ENCODE measurements around the gene BZW2. TPM values are rescaled to one million over a fixed set of nuclear protein-coding genes. Genes with fewer than 3 reads are reported as not detected.
"Not testable (repeated sequence)": the region's sequence is repeated elsewhere in the genome, so short reads cannot be mapped to it uniquely, and the experiment has no call there.

The BZW2 gene
- total RNA-seq, 1 donor = 21.3 TPM

DNA sequence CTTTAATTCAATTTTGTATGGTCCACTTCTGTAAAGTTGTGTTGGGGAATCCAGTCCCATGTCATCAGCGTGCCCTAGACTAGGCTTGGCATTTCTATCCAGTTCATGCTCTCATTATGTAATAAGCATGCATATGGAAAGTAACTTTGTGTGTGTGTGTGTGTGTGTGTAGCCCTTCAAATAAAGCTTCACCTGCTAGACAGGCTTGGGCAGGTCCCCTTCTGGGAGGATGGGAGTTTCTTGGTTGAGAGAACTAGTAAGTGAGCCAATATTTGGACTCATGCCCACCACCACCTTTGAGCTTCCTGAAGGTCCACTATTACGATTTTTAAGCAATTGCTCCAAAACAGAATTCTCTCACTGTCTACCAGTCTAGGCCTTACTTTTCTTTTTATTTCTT, 6.9 kb downstream of the BZW2 start:
- no peaks in the 10 kb centered on the region for H3K9me3 ChIP-seq (ENCODE audit: low read depth, low read length)
- no peaks in the 10 kb centered on the region for H3K27me3 ChIP-seq (ENCODE audit: insufficient read depth, low read length)
- H3K4me1 ChIP-seq (ENCODE audit: insufficient read depth, low read length) = peaks cover 23% of the 10 kb centered on the region
- no peak overlapping the region for H3K4me3 ChIP-seq (ENCODE audit: low read length)

DNA sequence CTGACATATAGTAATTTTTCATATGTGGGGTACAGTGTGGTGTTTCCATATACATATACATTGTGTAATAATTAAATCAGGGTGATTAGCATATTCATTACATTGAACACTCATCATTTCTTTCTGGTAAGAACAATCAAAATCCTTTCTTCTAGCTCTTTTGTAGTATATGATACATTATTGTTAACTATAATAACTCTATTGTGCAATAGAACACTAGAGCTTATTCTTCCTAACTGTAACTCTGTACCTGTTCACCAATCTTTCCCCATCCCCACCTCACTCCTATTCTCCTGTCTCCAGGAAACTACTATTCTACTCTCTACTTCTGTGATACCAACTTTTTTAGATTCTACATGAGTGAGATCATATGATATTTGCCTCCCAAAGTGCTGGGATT, 9.4 kb downstream of the BZW2 start:
- H3K4me1 ChIP-seq (ENCODE audit: insufficient read depth, low read length) = peaks cover 18% of the 10 kb centered on the region
- H3K4me3 ChIP-seq (ENCODE audit: low read length) = no peak overlapping the region
- no peaks in the 10 kb centered on the region for H3K9me3 ChIP-seq (ENCODE audit: low read depth, low read length)
- H3K27me3 ChIP-seq (ENCODE audit: insufficient read depth, low read length) = no peaks in the 10 kb centered on the region

DNA sequence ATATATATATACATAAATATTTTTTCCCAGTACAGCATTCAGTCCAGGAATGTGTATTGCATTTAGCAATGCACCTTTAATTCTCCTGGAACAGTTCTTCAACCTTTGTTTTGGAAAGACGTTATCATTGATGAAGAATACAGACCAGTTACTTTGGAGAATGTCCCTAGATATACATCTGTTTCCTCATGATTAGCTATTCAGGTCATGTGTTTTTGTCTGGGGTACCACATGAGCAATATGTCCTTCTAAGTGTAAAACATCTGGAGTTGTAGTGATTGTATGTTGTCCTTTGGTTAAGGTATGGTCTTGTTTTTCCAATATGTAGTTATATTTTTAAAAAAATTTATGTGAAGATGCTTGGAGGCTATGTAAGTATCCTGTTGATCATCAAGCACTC, 10.2 kb downstream of the BZW2 start:
- Histone ChIP-seq H3K9me3 (ENCODE audit: low read depth, low read length) (no peaks in the 10 kb centered on the region), H3K4me1 (ENCODE audit: insufficient read depth, low read length) (peaks cover 20% of the 10 kb centered on the region), H3K4me3 (ENCODE audit: low read length) (no peak overlapping the region), H3K27me3 (ENCODE audit: insufficient read depth, low read length) (no peaks in the 10 kb centered on the region)

DNA sequence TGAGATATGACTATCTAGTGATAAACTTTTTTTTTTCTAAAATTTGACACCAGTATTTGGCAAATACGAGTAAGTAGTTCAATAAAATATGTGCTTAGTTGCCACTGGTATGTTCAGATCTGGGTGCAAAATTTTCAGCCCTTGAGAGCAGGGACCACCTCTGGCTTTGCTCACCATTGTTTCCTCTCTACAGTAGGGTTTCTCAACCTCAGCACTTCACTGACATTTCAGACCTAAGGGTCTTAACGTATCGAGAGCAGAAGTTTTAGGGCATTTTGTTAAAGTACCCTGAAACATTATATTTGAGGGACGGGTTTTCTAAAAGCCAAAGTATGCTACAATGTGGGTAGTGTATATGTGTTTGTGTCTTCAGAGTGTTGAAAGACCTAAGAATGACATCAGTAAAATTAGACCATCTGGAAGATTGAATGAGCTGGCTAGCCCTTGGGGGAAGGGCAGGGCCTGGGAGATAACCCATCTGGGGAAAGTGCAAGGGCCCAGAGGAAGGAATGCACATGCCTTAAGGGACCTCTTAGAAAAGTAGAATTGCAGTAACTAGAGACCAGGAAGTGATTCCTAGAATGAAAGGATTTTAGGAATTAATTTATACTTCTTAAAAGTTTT, 11.8 kb downstream of the BZW2 start:
- Histone ChIP-seq H3K9me3 (ENCODE audit: low read depth, low read length) (no peaks in the 10 kb centered on the region), H3K27me3 (ENCODE audit: insufficient read depth, low read length) (no peaks in the 10 kb centered on the region), H3K4me1 (ENCODE audit: insufficient read depth, low read length) (peaks cover 18% of the 10 kb centered on the region), H3K4me3 (ENCODE audit: low read length) (no peak overlapping the region)

DNA sequence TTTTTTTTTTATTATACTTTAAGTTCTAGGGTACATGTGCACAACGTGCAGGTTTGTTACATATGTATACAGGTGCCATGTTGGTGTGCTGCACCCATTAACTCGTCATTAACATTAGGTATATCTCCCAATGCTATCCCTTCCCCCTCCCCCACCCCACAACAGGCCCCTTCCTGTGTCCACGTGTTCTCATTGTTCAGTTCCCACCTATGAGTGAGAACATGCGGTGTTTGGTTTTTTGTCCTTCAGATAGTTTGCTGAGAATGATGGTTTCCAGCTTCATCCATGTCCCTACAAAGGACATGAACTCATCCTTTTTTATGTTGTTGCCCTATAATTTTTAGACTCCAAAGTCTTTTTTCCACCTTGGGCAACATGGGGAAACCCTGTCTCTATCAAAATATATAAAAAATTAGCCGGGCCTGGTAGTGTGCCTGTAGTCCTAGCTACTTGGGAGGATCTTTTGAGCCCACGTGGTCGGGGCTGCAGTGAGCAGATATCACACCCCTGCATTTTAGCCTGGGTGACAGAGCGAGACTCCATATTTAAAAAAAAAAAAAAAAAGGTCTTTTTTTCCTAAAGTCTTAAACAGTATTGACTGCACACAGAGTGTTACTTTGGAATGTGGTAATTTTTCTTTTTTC, 14.0 kb downstream of the BZW2 start:
- not testable (repeated sequence) for H3K9me3 ChIP-seq (ENCODE audit: low read depth, low read length); H3K4me1 ChIP-seq (ENCODE audit: insufficient read depth, low read length); H3K27me3 ChIP-seq (ENCODE audit: insufficient read depth, low read length); H3K4me3 ChIP-seq (ENCODE audit: low read length)

DNA sequence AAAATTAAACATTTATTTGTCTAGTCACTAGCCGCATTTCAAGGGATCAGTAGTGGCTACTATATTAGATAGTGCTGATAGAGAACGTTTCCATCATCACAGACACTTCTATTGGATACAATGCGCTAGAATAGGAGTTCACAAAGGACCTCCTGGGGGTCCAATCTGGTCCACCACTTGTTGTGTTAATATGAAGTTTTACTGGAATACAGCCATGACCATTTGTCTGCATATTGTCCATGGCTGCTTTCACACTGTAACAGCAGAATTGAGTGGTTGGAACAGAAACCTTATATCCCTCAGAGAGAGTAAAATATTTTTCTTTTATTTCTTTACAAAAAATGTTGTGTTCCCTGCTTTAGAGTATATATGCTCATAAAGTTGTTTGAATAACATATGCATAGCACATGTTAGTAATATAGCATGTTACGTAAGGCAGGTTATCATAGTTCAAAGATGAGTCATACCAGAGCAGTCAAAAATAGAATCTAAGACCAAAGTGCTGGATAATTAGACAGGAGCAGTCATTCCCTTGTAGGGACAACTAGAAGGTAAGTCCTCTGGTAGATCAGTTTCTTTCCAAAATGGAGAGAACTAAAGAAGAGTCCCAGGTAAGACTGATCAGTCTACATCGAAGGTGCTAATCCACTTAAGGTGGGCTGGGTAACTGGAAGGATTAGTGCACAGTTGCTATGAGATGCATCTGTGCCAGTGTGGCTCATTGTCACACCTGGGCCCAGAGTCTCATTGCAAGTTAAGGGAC, 14.9 kb downstream of the BZW2 start:
- H3K27me3 ChIP-seq (ENCODE audit: insufficient read depth, low read length) = no peaks in the 10 kb centered on the region
- peaks cover 8% of the 10 kb centered on the region for H3K4me1 ChIP-seq (ENCODE audit: insufficient read depth, low read length)
- H3K4me3 ChIP-seq (ENCODE audit: low read length) = no peak overlapping the region
- H3K9me3 ChIP-seq (ENCODE audit: low read depth, low read length) = no peaks in the 10 kb centered on the region

DNA sequence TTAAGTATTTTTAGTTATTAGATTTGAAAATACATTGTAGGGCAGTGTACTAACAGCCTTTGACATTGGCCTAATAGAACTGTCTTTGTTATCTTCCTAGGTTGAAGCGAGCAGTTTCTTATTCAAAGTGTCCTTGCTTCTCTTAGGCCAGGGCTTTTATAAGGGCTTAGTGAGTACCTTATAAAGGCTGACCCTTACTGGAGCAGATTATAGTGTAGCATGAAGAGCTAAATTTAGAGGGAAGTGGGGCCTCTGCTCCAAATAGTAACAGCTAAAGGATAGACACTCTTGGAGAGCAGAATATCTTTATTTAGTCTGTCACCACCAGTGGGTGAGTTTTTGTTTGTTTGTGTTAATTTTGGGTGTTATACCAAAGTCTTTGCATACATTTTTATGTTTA, 15.9 kb downstream of the BZW2 start:
- H3K4me1 ChIP-seq (ENCODE audit: insufficient read depth, low read length) = peaks cover 8% of the 10 kb centered on the region
- H3K4me3 ChIP-seq (ENCODE audit: low read length) = no peak overlapping the region
- H3K9me3 ChIP-seq (ENCODE audit: low read depth, low read length) = no peaks in the 10 kb centered on the region
- H3K27me3 ChIP-seq (ENCODE audit: insufficient read depth, low read length) = no peaks in the 10 kb centered on the region

DNA sequence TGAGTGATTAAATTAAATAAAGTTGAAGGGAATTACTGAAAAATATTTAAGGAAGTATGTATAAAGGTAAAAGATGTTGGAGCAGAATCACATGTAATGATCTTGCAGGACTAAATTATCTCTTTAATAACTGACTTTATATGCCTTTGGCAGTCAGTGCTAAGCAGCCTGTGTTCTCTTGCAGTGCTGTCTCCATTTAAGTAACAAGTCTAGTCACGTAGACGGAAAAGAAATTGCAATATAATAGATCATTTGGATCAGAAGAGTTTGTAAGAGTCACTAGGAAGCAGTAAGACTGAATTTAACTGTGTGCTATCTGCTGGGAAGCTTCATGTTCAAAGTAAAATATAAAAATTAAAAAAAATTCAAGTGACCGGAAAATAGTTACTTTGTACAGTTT, 21.4 kb downstream of the BZW2 start:
- no peak overlapping the region for H3K4me3 ChIP-seq (ENCODE audit: low read length)
- no peaks in the 10 kb centered on the region for H3K27me3 ChIP-seq (ENCODE audit: insufficient read depth, low read length)
- peaks cover 11% of the 10 kb centered on the region for H3K4me1 ChIP-seq (ENCODE audit: insufficient read depth, low read length)
- no peaks in the 10 kb centered on the region for H3K9me3 ChIP-seq (ENCODE audit: low read depth, low read length)

DNA sequence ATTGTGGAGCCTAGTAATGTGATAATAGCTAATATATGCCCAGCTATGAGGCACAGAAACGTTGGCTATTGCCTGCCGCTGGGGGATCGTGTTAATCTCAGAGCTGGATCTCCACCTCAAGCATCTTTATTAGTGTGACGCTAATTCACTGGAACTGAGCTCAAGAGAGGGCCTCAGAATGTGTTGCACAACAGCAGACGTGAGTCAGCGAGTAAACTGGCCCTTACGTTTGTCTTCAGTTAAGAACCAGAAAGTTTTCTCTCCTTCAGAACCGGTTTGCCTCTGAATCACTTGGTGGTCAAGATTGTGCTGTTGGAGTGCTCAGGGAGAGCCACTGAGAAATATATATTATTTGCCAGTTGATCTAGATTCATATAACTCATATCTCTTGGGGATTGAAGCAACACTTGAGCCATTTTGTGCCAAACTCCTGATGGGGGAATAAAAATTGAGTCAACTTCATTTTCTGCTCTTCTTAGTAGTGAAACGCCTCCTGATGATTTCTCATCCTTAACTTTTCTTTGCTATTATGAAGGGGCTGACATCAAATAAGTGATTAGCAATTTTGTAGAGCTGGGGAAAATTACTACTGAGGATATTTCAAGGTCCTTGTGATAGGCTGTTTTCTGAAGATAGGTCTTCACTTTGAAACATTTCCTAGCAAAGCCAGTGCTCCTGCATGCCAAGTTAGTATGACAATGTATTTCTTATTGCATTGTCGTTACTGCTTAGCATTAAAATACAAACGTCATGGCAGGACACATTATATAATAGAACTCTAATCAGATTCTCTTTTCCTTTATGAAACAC, 22.3 kb downstream of the BZW2 start:
- peaks cover 11% of the 10 kb centered on the region for H3K4me1 ChIP-seq (ENCODE audit: insufficient read depth, low read length)
- no peak overlapping the region for H3K4me3 ChIP-seq (ENCODE audit: low read length)
- no peaks in the 10 kb centered on the region for H3K9me3 ChIP-seq (ENCODE audit: low read depth, low read length)
- H3K27me3 ChIP-seq (ENCODE audit: insufficient read depth, low read length) = no peaks in the 10 kb centered on the region

DNA sequence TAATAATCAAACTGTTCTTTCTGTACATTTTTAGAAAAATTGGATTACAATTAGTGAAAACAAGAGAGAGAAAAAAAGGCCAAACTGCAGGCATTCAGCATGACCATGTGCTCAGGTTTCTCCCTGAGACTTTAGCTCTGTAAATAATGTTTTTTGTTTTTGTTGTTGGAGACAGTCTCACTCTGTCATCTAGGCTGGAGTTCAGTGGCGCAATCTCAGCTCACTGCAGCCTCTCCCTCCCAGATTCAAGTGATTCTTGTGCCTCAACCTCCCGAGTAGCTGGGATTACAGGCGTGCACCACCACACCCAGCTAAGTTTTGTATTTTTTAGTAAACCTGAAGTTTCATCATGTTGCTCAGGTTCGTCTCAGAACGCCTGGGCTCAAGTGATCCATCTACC, 23.0 kb downstream of the BZW2 start:
- Histone ChIP-seq H3K4me1 (ENCODE audit: insufficient read depth, low read length) (peaks cover 11% of the 10 kb centered on the region), H3K4me3 (ENCODE audit: low read length) (no peak overlapping the region), H3K9me3 (ENCODE audit: low read depth, low read length) (no peaks in the 10 kb centered on the region), H3K27me3 (ENCODE audit: insufficient read depth, low read length) (no peaks in the 10 kb centered on the region)

DNA sequence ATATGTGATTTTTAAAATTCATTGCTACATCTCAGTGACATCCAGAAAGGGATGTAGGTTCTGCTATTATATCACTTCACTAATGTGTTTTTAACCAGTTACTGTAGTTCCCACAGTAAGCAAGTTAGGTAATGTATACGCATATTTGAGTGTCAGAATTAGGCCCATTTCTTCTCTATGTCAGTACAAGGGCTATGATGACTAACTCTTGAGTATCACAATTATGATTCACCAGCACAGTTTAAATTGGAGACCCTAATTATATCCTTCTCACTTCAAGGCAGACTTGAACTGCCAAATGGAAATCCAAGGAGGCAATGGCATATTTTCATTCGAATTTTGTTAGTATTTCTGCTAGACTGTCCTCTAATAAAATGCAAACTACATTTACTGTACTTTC, 23.6 kb downstream of the BZW2 start:
- H3K27me3 ChIP-seq (ENCODE audit: insufficient read depth, low read length) = no peaks in the 10 kb centered on the region
- peaks cover 11% of the 10 kb centered on the region for H3K4me1 ChIP-seq (ENCODE audit: insufficient read depth, low read length)
- no peaks in the 10 kb centered on the region for H3K9me3 ChIP-seq (ENCODE audit: low read depth, low read length)
- H3K4me3 ChIP-seq (ENCODE audit: low read length) = no peak overlapping the region

DNA sequence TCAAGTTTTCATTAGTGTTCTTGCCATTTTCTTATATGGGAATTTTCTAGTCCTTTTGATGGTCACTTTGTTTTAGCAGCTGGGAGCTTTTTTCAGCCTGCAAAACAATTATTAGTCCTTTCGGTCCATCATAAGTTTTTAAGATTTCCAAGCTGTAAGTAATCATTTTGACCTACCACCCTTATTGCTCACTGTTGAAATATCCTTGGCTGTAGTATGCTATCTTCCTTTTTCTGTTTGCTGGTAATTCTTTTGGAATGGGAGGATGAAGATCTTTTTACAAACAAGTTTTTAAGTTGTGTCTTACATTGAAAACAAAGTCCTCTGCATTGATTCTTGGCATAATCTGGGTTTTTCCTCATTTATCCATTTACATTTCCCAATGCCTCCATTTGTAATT, 24.0 kb downstream of the BZW2 start:
- Histone ChIP-seq H3K4me3 (ENCODE audit: low read length) (no peak overlapping the region), H3K9me3 (ENCODE audit: low read depth, low read length) (no peaks in the 10 kb centered on the region), H3K4me1 (ENCODE audit: insufficient read depth, low read length) (peaks cover 11% of the 10 kb centered on the region), H3K27me3 (ENCODE audit: insufficient read depth, low read length) (no peaks in the 10 kb centered on the region)

DNA sequence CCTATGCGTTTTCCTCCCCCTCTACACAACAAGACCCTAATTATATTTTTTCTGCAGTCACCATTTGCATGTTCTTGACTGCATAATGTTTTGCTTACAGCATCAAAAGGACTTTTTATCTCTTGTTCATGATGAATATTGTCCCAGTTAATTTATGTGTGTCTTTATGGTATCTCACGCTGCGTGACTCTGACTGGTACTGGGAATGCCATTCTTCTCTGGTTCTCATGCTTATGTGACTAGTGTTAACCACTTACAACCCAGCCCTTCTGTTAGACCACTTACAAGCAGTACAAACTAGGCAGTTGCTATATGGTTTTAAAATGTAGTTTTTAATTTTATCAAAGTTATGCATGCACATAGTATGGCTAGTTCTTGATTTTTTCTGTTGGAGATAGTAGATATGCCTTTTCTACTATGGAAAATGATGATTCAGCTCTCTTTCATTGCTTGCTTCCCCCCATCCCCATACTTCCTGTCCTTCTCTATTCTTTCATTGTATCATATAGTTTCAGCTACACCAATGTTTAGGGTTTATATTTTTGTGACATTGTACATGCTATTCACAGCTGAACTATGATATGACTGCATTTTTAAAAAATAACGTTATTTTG, 24.9 kb downstream of the BZW2 start:
- Histone ChIP-seq H3K9me3 (ENCODE audit: low read depth, low read length) (no peaks in the 10 kb centered on the region), H3K4me3 (ENCODE audit: low read length) (no peak overlapping the region), H3K27me3 (ENCODE audit: insufficient read depth, low read length) (no peaks in the 10 kb centered on the region), H3K4me1 (ENCODE audit: insufficient read depth, low read length) (peaks cover 11% of the 10 kb centered on the region)

DNA sequence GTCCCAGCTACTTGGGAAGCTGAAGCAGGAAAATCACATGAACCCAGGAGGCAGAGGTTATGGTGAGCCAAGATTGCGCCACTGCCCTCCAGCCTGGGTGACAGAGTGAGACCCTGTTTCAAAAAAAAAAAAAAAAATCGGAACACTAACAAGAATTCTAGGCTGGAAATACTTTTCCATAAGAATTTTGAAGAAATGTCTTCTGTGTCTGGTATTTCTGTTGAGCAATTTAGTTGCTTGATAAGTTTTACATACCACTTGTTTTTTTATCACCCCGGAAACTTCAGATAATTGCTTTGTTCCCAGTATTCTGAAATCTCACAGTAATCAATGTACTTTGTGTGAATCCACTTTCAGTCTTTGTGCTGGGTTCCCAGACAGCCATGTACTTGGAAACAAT, 25.8 kb downstream of the BZW2 start:
- no peaks in the 10 kb centered on the region for H3K27me3 ChIP-seq (ENCODE audit: insufficient read depth, low read length)
- no peak overlapping the region for H3K4me3 ChIP-seq (ENCODE audit: low read length)
- peaks cover 11% of the 10 kb centered on the region for H3K4me1 ChIP-seq (ENCODE audit: insufficient read depth, low read length)
- H3K9me3 ChIP-seq (ENCODE audit: low read depth, low read length) = no peaks in the 10 kb centered on the region

DNA sequence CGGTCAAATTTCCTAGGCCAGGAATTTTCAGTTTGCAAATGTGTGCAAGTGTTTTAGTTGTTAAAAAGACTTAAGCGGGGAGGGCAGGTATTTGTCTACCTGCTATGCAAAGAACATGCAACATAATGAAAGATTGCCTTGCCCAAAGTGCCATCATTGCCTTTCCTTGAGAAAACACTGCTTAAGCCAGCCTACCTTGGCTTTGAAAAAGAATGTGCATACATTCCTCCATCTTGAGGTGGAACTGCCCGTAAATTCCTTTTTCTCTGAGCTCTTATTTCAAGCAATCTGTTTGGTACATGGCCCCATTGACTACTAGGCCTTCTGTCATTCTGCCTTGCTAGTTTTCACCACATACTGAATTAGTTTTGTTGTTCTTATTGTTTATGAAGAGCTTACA, 29.3 kb downstream of the BZW2 start:
- H3K4me3 ChIP-seq (ENCODE audit: low read length) = no peak overlapping the region
- no peaks in the 10 kb centered on the region for H3K9me3 ChIP-seq (ENCODE audit: low read depth, low read length)
- H3K27me3 ChIP-seq (ENCODE audit: insufficient read depth, low read length) = no peaks in the 10 kb centered on the region
- no peaks in the 10 kb centered on the region for H3K4me1 ChIP-seq (ENCODE audit: insufficient read depth, low read length)

All from mononuclear cell (primary cell).